RWPE2 (cell line): ENCODE results near the gene ZNF212.

Experiments
- ATAC-seq: fragments of 200-7000 bp; cut with Tn5 transposase; 3 replicates; pipeline ENCODE4 v1.9.1; 2021; ENCODE audit warnings: low read depth
- DNase-seq: peaks from one replicate; pipeline ENCODE4 v3.0.0-alpha.2; 2020; ENCODE audit warnings: low spot score
- H3K27ac ChIP-seq: fragments of 450-650 bp; 2 replicates; pipeline ENCODE4 v1.5.1; 2017; ENCODE audit warnings: mild to moderate bottlenecking; ENCODE audit not compliant: poor library complexity, severe bottlenecking
- H3K27me3 ChIP-seq: fragments of 250-450 bp; sonication (Bioruptor Pico); 2 replicates; pipeline ENCODE4 v1.5.1; 2021; ENCODE audit warnings: mild to moderate bottlenecking, moderate library complexity; ENCODE audit not compliant: insufficient read depth, poor library complexity, severe bottlenecking
- H3K36me3 ChIP-seq: fragments of 250-450 bp; sonication (Bioruptor Pico); 2 replicates; pipeline ENCODE4 v1.5.1; 2020; ENCODE audit warnings: low read depth, mild to moderate bottlenecking, moderate library complexity
- H3K4me1 ChIP-seq: fragments of 250-450 bp; sonication (Bioruptor Pico); 2 replicates; pipeline ENCODE4 v1.5.1; 2021; ENCODE audit warnings: mild to moderate bottlenecking, moderate library complexity; ENCODE audit not compliant: insufficient read depth, poor library complexity, severe bottlenecking
- H3K4me3 ChIP-seq: fragments of 250-450 bp; sonication (Bioruptor Pico); 2 replicates; pipeline ENCODE4 v1.5.1; 2021; ENCODE audit warnings: mild to moderate bottlenecking, moderate library complexity; ENCODE audit not compliant: severe bottlenecking
- H3K9me3 ChIP-seq: fragments of 250-450 bp; sonication (Bioruptor Pico); 2 replicates; pipeline ENCODE4 v1.5.1; 2021; ENCODE audit warnings: mild to moderate bottlenecking, moderate library complexity; ENCODE audit not compliant: severe bottlenecking
- TF ChIP-seq, protein P1 (sequence below): fragments of 450-650 bp; IDR thresholded peaks from one replicate; pipeline ENCODE4 v1.5.1; 2017; ENCODE audit warnings: mild to moderate bottlenecking, moderate library complexity; ENCODE audit not compliant: poor library complexity, severe bottlenecking

The ZNF212 gene

DNA sequence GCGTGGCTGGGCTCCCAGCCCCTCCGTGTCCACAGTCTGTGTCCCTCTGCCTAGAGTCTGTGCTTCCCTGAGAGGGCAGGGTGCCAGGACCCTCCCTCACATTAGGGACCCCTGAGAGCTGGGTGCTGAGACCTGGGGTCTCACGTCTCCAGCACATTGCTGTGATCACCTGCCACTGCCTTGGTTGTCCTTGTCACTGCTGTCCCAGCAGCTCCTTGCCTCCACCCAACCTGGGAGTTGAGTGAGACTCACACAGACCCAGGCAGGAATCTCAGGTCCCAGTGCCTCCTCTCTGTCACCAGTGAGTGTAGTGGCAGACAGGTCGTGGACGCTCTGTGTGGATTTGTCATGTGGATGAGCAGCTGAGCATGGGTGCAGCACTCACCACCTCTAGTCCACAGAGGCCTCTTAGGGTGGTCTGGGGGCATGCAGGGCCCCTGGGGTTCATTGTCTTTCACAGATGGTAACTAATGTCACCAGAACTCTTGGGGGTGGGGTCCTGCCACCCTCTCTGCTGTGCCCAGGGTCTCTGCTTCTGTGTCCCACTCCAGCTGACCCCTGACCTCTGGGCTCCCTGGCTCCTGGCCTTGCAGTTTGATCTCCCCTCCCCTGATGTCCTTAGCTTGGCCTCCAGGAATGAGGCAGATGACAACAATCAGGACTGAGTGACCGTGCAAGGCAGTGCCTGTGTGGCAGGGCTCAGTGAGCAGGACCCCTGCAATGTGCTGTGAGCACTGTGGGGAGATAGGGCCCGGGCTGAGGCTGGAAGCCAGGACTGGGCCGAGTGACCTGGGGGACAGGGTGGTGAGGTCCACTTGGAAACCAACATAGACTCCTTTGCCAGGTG lies 41.4 kb downstream of the ZNF212 start:
- peaks cover 36% of the 10 kb centered on the region for H3K36me3 ChIP-seq
- H3K27me3 ChIP-seq = no peaks in the 10 kb centered on the region
- H3K4me3 ChIP-seq = no peak overlapping the region
- TF ChIP-seq, protein P1, sequence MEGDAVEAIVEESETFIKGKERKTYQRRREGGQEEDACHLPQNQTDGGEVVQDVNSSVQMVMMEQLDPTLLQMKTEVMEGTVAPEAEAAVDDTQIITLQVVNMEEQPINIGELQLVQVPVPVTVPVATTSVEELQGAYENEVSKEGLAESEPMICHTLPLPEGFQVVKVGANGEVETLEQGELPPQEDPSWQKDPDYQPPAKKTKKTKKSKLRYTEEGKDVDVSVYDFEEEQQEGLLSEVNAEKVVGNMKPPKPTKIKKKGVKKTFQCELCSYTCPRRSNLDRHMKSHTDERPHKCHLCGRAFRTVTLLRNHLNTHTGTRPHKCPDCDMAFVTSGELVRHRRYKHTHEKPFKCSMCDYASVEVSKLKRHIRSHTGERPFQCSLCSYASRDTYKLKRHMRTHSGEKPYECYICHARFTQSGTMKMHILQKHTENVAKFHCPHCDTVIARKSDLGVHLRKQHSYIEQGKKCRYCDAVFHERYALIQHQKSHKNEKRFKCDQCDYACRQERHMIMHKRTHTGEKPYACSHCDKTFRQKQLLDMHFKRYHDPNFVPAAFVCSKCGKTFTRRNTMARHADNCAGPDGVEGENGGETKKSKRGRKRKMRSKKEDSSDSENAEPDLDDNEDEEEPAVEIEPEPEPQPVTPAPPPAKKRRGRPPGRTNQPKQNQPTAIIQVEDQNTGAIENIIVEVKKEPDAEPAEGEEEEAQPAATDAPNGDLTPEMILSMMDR = no peak
- no peak for ATAC-seq
- no peak overlapping the region for H3K27ac ChIP-seq
- peaks cover 2% of the 10 kb centered on the region for H3K4me1 ChIP-seq
- no peak for DNase-seq
- H3K9me3 ChIP-seq = no peaks in the 10 kb centered on the region

DNA sequence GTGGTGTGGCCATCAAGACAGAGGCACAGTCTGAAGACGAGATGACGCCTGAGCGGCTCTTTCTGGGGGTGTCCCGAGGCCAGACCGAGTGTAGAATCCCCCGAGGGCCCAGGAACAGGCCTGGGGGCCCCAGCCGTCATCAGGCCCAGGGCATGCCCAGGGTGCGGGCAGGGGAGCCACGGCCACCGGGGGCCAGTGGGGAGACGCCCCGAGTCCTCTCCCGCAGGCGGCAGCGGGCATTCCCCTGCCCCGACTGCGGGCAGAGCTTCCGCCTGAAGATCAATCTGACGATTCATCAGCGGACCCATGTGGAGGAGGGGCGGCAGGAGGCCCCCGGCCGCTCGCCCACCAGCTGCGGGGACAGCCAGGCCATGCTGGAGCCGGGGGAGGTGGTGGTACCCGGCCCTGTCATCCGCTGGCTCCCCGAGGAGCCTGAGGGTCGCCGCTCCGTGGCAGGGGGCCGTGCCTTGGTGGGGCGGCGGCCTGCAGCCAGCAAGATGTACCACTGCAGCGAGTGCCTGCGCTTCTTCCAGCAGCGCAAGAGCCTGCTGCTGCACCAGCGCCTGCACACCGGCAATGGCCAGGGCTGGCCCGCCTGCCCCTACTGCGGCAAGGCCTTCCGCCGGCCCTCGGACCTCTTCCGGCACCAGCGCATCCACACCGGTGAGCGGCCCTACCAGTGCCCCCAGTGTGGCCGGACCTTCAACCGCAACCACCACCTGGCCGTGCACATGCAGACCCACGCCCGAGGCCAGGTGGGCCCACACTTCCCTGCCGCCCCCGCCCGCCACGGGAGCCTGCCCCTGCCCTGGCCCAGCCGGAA lies 42.3 kb downstream of the ZNF212 start:
- peaks cover 28% of the 10 kb centered on the region for H3K36me3 ChIP-seq
- no peak for ATAC-seq
- DNase-seq = no peak
- TF ChIP-seq, protein P1 = no peak
- no peak overlapping the region for H3K27ac ChIP-seq
- H3K9me3 ChIP-seq = no peaks in the 10 kb centered on the region
- H3K4me1 ChIP-seq = peaks cover 2% of the 10 kb centered on the region
- no peak overlapping the region for H3K4me3 ChIP-seq
- H3K27me3 ChIP-seq = no peaks in the 10 kb centered on the region

DNA sequence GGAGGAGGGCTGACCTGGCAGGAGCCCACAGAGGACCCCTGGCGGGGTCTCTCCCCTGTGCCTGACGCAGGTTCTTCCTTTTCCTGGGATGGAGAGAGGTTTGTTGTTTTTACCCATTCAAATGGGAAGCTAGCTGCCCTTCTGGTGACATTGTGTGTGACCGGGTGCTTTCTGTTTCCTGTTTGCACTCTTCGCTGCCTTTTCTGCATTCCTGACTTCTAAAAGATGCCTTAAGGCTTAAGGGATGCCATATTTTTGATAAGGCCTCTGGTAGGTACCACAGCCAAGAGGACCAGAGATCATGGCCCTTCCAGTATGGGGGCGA lies 42.8 kb downstream of the ZNF212 start:
- DNase-seq (no peak), ATAC-seq (no peak)
- no peak overlapping the region for H3K4me3 ChIP-seq
- H3K36me3 ChIP-seq = peaks cover 22% of the 10 kb centered on the region
- H3K4me1 ChIP-seq = peaks cover 2% of the 10 kb centered on the region
- TF ChIP-seq, protein P1 = no peak
- H3K9me3 ChIP-seq = no peaks in the 10 kb centered on the region
- H3K27ac ChIP-seq = no peak overlapping the region
- no peaks in the 10 kb centered on the region for H3K27me3 ChIP-seq

DNA sequence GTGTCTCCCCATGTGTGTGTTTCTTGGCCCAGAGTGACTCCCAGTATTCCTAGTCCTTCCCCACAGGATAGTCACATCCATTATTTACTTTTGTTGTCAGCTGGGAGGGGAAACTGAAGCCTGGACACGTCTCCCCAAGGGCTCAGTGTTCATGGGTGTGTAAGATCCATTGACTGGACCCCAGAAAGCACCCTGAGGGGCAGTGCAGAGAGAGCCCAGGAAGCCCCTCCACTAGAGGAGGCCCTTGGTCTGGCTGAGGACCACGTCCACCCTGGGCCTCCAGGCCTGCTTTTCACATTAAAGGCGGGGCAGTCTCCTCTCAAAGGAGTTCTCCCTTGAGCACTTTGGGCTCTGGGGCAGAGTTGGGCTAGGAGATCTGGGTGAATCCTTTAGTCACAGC lies 43.9 kb downstream of the ZNF212 start:
- H3K4me3 ChIP-seq = no peak overlapping the region
- H3K9me3 ChIP-seq = no peaks in the 10 kb centered on the region
- no peaks in the 10 kb centered on the region for H3K27me3 ChIP-seq
- DNase-seq (no peak), ATAC-seq (no peak)
- H3K27ac ChIP-seq = no peak overlapping the region
- peaks cover 12% of the 10 kb centered on the region for H3K36me3 ChIP-seq
- peaks cover 2% of the 10 kb centered on the region for H3K4me1 ChIP-seq
- TF ChIP-seq, protein P1 = no peak

DNA sequence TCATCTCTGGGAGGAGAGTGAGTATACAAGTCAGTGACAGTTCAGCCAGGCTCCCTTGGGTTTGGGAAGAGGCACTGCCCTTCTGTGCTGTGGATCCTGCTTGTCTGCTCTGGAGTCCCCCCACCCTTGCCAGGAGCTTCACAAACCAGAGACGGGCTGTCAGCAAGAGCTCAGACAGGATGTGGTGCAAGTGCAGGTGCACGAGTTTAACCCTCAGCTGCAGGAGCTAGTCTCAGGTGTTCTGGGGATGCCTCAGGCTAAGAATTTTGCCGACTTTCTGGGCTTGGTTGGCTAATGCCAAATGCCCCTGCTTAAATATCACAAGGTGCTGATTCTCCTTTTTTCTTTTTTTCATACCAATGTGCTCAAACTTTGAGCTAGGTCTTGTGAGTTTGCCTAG lies 44.9 kb downstream of the ZNF212 start:
- no peaks in the 10 kb centered on the region for H3K27me3 ChIP-seq
- TF ChIP-seq, protein P1 = no peak
- H3K4me3 ChIP-seq = no peak overlapping the region
- H3K36me3 ChIP-seq = peaks cover 5% of the 10 kb centered on the region
- DNase-seq = no peak
- ATAC-seq = no peak
- peaks cover 2% of the 10 kb centered on the region for H3K4me1 ChIP-seq
- no peaks in the 10 kb centered on the region for H3K9me3 ChIP-seq
- H3K27ac ChIP-seq = no peak overlapping the region
